Left renal cortex interstitium (tissue), 4 donors: ENCODE data around the gene ZFP14. TPM values are rescaled to one million over a fixed set of nuclear protein-coding genes. Genes with fewer than 3 reads are reported as not detected.
"Not testable (repeated sequence)": the region's sequence is repeated elsewhere in the genome, so short reads cannot be mapped to it uniquely, and the experiment has no call there.

Experiments
- DNase-seq, 4 donors: peaks; one replicate each; pipeline ENCODE4 v3.0.0-alpha.2; 2013; ENCODE audit warnings: low read depth in 4 of 4, low spot score in 2 of 4, missing footprints in 1 of 4
- polyA plus RNA-seq, 4 donors: library from polyadenylated mRNA; unstranded; fragments of 120-200 nt; gene quantifications; one replicate each; pipeline ENCODE4 v1.2.1, GENCODE V29; 2013; ENCODE audit not compliant: insufficient read length in 4 of 4

The ZFP14 gene
- polyA plus RNA-seq, 4 donors = 11.4 to 16.5 (median 12.8) TPM

DNA sequence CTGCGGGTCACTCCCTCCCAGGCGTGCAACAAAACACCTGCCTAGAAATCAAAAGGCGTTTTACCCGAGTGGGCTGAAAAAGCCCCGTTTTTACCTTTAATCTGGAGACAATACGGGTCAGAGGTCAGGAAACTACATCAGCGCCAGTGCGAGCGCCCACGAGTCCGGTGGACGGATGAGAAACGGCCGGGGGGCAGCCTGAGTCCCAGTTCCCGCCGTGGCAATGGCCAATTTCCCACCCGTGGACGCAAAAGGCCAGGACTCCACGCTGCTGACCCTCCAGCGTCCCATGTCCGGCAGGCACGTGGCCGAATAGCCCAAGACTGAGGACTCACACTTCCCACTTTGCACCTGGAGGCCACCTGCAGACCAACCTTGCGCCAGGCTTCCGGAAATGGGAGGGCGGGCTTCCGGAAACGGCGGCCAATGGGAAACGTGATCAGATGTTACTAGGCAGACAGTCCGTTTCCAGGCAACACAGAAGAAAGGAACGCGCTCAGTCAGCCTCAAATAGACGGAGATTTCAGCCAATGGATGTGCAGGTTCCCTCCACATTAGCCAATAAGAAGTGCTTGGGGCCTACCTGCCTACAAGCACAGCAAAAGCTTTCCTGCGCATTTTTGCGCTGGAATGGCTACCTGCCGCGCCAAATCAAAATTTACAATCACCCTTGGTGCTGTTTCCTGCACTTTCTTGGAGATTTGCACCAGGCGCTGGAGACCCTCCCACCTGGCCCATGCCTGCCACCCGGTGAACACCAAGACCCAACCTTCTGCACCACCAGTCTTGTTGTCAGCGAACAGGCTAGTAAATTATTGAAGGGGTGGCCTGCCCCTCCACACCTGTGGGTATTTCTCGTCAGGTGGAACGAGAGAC, 47.4 kb downstream of the ZFP14 start:
- peak; percentile 89 to 97 (median 93) for DNase-seq

DNA sequence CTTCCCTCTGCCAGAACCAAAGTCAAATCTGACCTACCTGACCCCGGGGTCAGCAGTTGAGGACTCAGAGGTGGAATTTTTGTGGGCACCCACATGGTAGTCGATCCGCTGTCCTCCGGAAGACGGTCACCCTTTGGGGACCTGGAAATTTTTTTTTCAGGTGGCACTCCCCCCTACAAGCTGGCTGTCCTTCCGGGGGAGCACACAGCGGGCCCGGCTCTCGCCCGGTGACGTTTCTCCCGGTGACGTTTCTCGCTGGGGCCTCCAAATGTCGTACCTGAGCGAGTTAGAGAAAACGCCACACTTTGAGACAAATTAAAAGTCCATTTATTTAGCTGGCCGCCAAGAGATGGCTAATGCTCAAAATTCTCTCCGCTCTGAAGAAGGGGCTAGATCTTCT, 48.8 kb downstream of the ZFP14 start:
- no peak for DNase-seq

GRCh38 chr19:36329534-36329933, 49.5 kb downstream of the ZFP14 start:
- not testable (repeated sequence) for DNase-seq

GRCh38 chr19:36326649-36327048, 52.4 kb downstream of the ZFP14 start:
- not testable (repeated sequence) for DNase-seq

- DNase-seq = not testable (repeated sequence)
Observed at GRCh38 chr19:36315164-36315563, 63.8 kb downstream of the ZFP14 start.

- not testable (repeated sequence) for DNase-seq
Observed at GRCh38 chr19:36314053-36314452, 64.9 kb downstream of the ZFP14 start.

DNA sequence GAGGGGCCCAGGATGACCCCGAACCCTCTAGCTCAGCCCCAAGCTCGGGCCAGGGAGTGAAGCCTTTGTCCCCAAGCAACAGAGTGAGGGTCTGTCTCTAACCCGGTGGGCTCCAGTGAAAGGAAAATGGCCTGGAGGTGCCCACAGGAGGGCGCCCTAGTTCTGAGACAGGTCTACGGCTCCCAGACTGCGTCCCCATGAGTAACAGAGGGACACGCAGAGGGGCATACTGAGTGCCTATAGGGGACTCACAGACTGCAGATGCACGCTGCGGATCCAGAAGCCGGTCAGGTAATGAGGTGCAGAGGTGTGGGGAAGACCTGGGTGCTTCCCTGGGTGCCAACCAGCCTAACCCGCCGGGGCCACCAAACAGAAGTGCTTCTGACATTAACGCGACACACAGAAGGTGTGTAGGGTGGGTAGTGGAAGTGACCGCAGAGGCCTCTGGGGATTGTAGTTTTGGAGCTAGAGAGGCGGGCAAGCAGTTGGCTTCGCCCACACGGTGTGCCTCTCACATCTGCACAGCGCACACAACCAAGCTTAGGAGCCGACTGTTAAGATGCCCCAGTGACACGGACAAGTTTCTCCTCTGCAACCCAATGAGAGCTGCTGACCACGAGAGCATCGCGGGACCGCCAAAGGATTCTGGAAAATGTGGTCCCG, 67.8 kb downstream of the ZFP14 start:
- DNase-seq = not testable (repeated sequence)

DNA sequence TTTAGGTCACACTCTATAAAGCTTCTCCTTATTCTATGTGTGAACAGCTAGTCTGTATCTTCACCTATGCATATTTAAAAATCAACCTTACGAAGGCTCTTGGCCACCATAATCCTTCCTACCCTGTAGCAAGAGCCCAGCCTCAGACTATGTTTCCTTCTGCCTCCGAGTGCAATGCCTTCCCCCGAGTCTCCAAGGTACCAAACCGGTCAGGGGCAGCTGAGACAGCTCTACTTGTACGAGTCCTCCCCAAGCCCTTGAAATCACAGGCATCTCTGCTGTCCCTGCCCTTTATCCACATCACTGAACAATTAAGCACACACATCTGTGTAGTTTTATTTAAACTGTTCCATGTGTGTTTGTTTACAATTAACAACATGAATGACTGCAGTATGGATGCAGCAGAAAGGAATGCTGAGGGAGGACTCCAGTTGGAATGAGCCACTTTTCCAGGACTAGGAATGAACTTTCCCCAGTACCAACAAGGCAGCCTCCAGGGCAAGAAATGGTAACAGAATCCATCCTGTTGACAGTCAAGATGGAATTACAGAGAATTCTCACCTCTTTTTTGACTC, 68.5 kb downstream of the ZFP14 start:
- DNase-seq = not testable (repeated sequence)

GRCh38 chr19:36309759-36310158, 69.2 kb downstream of the ZFP14 start:
- DNase-seq = not testable (repeated sequence)

DNA sequence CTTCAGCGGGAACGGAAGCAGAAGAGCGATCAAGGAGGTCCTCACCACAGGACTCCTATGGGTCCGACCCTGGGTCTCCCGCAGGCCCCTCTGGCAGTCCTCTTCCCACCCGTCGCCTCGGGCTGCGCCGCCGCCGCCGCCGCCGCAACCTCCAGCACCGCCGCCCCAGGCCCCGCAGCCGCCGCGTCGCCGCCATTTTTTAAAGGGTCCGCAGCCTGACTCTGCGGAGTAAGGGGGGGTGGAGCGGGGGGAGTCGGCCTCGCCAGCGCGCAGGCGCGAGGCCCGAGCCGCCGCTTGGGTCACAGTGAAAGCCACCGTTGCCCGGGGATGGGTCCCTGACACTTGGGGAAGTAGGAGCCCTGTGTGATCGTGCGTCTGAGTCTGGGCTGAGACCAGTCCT, 69.7 kb downstream of the ZFP14 start:
- DNase-seq = not testable (repeated sequence)

- not testable (repeated sequence) for DNase-seq
Observed at GRCh38 chr19:36292317-36292716, 86.7 kb downstream of the ZFP14 start.

Other genes with a start within 250 kb of the ZFP14 start
- gene CAPNS1, start 239.1 kb downstream of the ZFP14 start, polyA plus RNA-seq = 100 to 1,000 TPM; 503 to 614 (median 583) TPM
- 10 to 100 TPM; 20.9 to 52.1 (median 31.6) TPM for gene COX7A1, start 226.8 kb downstream of the ZFP14 start, polyA plus RNA-seq
- 1 to 10 TPM; 6.0 to 7.7 (median 6.4) TPM for gene ZNF565, start 164.5 kb downstream of the ZFP14 start, polyA plus RNA-seq
- gene ZNF146, start 164.1 kb downstream of the ZFP14 start, polyA plus RNA-seq = 100 to 1,000 TPM; 113 to 161 (median 129) TPM
- 10 to 100 TPM; 13.1 to 14.5 (median 13.5) TPM for gene ZFP82, start 39.4 kb upstream of the ZFP14 start, polyA plus RNA-seq
- 10 to 100 TPM; 13.1 to 16.8 (median 15.4) TPM for gene ZNF566, start 110.4 kb upstream of the ZFP14 start, polyA plus RNA-seq
- 10 to 100 TPM; 28.1 to 35.1 (median 30.0) TPM for gene ZNF260, start 149.1 kb upstream of the ZFP14 start, polyA plus RNA-seq
- 10 to 100 TPM; 17.1 to 32.4 (median 21.9) TPM for gene ZNF529, start 194.1 kb upstream of the ZFP14 start, polyA plus RNA-seq
- gene ZNF382, start 226.1 kb upstream of the ZFP14 start, polyA plus RNA-seq = 10 to 100 TPM in 1 of 4 donors, 1 to 10 TPM in 3; 4.6 to 11.4 (median 7.4) TPM